Kidney epithelial cell (primary cell): ENCODE data around the gene LARP1. TPM values are rescaled to one million over a fixed set of nuclear protein-coding genes. Genes with fewer than 3 reads are reported as not detected.

Experiments
- DNase-seq: peaks from one replicate; pipeline ENCODE4 v3.0.0-alpha.2; 2010; ENCODE audit warnings: low read depth
- H3K27me3 ChIP-seq: 2 replicates; pipeline ENCODE4 v1.6.0; 2011; ENCODE audit warnings: low read length; ENCODE audit not compliant: control insufficient read depth, insufficient read depth
- H3K36me3 ChIP-seq: 2 replicates; pipeline ENCODE4 v1.5.1; 2011; ENCODE audit warnings: low read length; ENCODE audit not compliant: control insufficient read depth, insufficient read depth
- H3K4me3 ChIP-seq: 2 replicates; pipeline ENCODE4 v1.5.1; 2011; ENCODE audit warnings: low read depth, mild to moderate bottlenecking, control low read depth, low read length
- CTCF ChIP-seq: IDR thresholded peaks from 2 replicates; pipeline ENCODE4 v1.5.1; 2011; ENCODE audit warnings: mild to moderate bottlenecking, moderate library complexity, low read length, control low read depth, inconsistent platforms; ENCODE audit not compliant: insufficient read depth, poor library complexity, severe bottlenecking
- total RNA-seq: library from RNA; depleted of rRNA; stranded (reverse); fragments of >200 nt; gene quantifications from 2 replicates; pipeline ENCODE4 v1.2.3, GENCODE V29; 2015

Gene LARP1
- total RNA-seq, 1 donor from 2014 or later, result 142 TPM

GRCh38 chr5:154811653-154812465, 56.7 kb downstream of the LARP1 start:
- Histone ChIP-seq H3K27me3 (no peaks in the 10 kb centered on the region), H3K36me3 (peaks cover 1% of the 10 kb centered on the region), H3K4me3 (no peak overlapping the region)
- peak; percentile 90 for TF ChIP-seq CTCF
- DNase-seq, result no peak

- no peak for TF ChIP-seq CTCF
- H3K4me3 ChIP-seq, result no peak overlapping the region
- DNase-seq, result no peak
- peaks cover 4% of the 10 kb centered on the region for H3K36me3 ChIP-seq
- H3K27me3 ChIP-seq, result no peaks in the 10 kb centered on the region
These were observed 58.0 kb downstream of the LARP1 start for GRCh38 chr5:154813158-154813557.

DNA sequence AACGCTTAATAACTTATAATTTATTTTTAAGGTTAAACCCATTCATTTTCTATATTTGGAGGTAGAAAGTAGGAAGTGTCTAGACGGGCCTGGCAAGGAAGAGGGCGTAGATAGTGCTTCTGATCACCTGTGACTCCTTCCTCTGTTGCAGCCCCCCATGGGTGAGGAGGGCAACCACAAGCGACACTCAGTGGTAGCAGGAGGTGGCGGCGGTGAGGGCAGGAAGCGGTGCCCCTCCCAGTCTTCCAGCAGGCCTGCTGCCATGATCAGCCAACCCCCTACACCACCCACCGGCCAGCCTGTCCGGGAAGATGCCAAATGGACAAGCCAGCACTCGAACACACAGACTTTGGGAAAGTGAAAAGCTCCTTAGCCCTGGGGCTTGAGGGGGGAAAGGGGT, 58.6 kb downstream of the LARP1 start:
- Histone ChIP-seq H3K27me3 (no peaks in the 10 kb centered on the region), H3K4me3 (no peak overlapping the region), H3K36me3 (peaks cover 4% of the 10 kb centered on the region)
- no peak for DNase-seq
- TF ChIP-seq CTCF, result no peak

GRCh38 chr5:154815025-154815424, 59.8 kb downstream of the LARP1 start:
- no peak for DNase-seq
- no peaks in the 10 kb centered on the region for H3K27me3 ChIP-seq

GRCh38 chr5:154815684-154816247, 60.6 kb downstream of the LARP1 start:
- TF ChIP-seq CTCF, result no peak
- Histone ChIP-seq H3K27me3 (no peaks in the 10 kb centered on the region), H3K4me3 (no peak overlapping the region), H3K36me3 (peaks cover 4% of the 10 kb centered on the region)
- DNase-seq, result no peak

More at GRCh38 chr5:154815025-154815424, 59.8 kb downstream of the LARP1 start:
- TF ChIP-seq CTCF, result no peak
- Histone ChIP-seq H3K4me3 (no peak overlapping the region), H3K36me3 (peaks cover 4% of the 10 kb centered on the region)
